ENCODE results near the gene TSSC4.
A peak's percentile ranks its signal among the peaks of the same experiment; 100 is the strongest.

TSSC4 gene

GRCh38 chr11:2368178-2368850 lies 32.2 kb upstream of the TSSC4 start:
- H3K27ac ChIP-seq = no peak overlapping the region

GRCh38 chr11:2368851-2369180 lies 31.7 kb upstream of the TSSC4 start:
- H3K27ac ChIP-seq = no peak overlapping the region
- DNase-seq (ENCODE audit: low read depth, low spot score) = no peak

More at GRCh38 chr11:2368178-2368850, 32.2 kb upstream of the TSSC4 start:
- no peak for DNase-seq (ENCODE audit: low read depth, low spot score)

DNA sequence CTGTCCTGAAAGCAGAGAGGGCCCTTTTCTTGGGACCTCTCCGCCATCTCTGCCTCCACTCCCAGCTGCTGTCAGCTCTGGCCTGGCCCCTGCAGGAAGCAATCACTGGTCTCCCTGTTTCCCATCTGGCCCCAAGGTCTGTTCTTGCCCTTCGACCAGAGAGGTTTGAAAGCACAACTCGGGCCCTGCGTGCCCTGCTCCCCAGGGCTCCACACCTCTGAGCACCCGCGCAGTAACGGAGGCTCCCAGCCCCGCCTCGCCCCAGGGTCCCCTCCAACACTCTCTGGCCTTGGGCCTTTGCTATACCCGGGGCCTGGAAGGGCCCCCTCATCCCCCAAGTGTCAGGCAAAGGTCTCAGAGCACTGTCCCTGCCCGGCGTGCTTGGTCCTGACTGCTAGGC lies 31.2 kb upstream of the TSSC4 start:
- DNase-seq (ENCODE audit: low read depth, low spot score) = no peak

GRCh38 chr11:2369896-2370295 lies 30.7 kb upstream of the TSSC4 start:
- DNase-seq (ENCODE audit: low read depth, low spot score) = no peak
- no peak overlapping the region for H3K27ac ChIP-seq

More for the DNA sequence above, 31.2 kb upstream of the TSSC4 start:
- H3K27ac ChIP-seq = no peak overlapping the region

GRCh38 chr11:2374456-2375201 lies 25.9 kb upstream of the TSSC4 start:
- DNase-seq (ENCODE audit: low read depth, low spot score) = no peak

GRCh38 chr11:2375341-2375853 lies 25.2 kb upstream of the TSSC4 start:
- no peak for DNase-seq (ENCODE audit: low read depth, low spot score)
- H3K27ac ChIP-seq = no peak overlapping the region

More at GRCh38 chr11:2374456-2375201, 25.9 kb upstream of the TSSC4 start:
- no peak overlapping the region for H3K27ac ChIP-seq

- DNase-seq (ENCODE audit: low read depth, low spot score) = no peak
- no peak overlapping the region for H3K27ac ChIP-seq
These were observed 24.5 kb upstream of the TSSC4 start for GRCh38 chr11:2375964-2376551.

GRCh38 chr11:2376751-2377451 lies 23.6 kb upstream of the TSSC4 start, which contains the start of gene CD81:
TSS of gene CD81 (plus strand) at chr11:2377310. CDS start at chr11:2377550, 240 bp downstream.
- no peak for DNase-seq (ENCODE audit: low read depth, low spot score)
- peak within 1 kb of the TSS; percentile 57 for H3K27ac ChIP-seq

- DNase-seq (ENCODE audit: low read depth, low spot score) = no peak
- peak overlapping the region; percentile 57 for H3K27ac ChIP-seq
These were observed 22.8 kb upstream of the TSSC4 start for GRCh38 chr11:2377511-2378443.

DNA sequence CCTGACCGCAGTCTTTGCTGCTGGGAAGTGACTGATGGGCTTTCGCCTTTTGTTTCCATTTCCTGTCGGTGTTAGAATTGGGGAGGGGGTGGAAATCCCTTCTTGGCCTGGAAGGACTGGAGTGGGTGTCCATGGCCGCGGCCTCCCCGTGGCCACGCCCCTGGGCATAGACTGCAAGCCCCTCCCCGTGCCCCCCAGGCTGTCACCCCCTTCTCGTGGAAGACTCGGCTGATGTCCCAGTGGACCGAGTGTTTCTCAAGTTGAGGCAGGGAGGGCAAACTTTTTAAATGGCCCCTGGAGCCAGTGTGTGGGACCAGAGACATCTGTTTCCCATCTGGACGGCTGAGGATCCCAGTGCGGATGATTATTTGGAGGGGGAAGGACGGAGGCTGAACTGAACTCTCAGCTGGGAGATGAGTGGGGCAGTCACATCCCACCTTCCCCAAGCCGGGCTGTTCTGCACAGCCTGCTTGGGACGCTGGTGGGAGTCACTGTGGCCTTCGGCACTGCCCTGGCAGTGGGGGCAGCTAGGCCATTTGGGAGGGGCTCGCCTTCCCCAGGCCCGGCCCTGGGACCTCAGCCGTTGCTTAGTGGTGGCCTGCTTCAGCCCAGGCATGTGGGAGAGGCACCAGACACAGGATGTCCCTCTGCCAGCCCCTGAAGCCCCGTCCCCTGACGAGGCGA lies 21.9 kb upstream of the TSSC4 start:
- peak overlapping the region; percentile 57 for H3K27ac ChIP-seq
- DNase-seq (ENCODE audit: low read depth, low spot score) = no peak

DNA sequence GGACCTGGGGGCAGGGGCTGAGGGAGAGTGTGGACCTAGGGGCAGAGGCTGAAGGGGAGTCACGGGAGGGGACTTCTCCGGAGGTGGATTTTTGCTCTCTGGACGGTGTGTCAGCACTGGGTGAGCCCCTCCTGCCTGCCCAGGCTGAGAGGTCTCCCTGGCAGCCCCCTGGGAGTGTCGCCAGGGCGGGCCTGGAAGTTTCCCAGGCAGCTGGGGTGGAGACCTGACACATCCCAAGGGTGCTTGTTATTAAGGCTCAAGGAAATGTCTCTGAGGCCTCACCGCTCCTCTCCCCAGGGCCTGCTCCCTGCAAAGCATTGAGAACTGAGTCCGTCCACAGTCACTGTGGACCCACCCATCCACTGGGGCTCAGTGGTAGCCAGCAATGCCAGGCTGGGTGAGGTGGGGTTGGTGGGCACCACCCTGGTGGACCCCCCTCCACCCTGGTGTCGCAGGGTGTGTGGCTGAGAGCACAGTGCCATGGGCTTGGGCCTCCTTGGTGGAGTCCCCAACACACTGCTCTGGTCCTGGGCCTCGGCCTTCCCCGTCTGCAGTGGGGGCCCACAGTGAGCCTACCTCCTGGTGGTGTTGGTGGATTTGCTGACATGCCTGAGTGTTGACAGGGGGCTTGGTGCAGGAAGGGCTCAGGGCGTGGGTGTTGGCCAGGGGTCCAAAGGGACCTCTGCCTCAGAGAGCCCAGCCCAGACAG lies 20.9 kb upstream of the TSSC4 start:
- H3K27ac ChIP-seq = no peak overlapping the region
- no peak for DNase-seq (ENCODE audit: low read depth, low spot score)

DNA sequence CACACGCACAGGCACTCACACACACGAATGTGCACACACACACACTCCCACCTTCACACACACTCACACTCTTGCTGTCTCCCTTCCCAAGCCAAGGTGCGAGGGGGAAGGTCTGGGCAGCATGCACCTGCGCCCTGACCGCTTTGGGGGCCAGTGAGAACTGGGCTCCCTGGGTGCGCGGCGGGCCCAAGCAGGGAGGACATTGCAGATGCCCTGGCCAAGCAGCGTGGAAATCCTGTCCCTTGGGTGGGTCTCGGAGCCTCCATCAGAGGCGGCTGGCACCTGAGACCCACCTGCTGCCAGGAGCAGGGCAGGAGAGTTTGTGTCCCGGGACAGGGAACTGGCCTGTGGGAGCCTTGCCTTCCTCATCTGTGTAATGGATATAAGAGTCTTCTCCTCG lies 20.2 kb upstream of the TSSC4 start:
- DNase-seq (ENCODE audit: low read depth, low spot score) = no peak
- H3K27ac ChIP-seq = no peak overlapping the region

DNA sequence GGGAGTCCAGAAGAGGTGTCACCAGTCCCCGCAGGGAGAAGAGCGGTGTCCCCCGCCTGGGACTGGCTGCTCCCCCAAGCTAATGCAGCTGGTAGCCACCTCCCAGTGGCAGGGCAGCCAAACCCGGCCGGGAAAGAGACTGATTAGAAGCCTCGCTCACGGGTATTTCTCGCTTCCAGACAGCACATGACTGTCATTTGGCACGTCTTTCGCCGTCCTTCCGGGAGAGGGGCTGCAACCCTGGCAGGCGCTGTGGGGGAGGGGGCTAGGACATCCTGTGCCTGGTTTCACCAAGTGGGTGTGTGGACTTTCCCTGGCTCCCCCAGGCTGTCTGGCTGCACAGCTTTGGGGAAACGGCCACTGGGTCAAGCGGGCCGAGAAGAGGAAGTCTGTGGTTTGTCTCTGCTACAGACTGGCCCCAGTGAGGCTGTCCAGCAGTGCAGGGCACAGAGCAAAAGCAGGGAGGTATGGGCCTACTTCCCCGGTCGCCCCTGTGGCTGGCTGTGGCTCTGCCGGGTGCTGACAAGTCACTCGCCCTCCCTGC lies 19.7 kb upstream of the TSSC4 start:
- H3K27ac ChIP-seq = no peak overlapping the region
- no peak for DNase-seq (ENCODE audit: low read depth, low spot score)

- peak overlapping the region; percentile 77 for H3K27ac ChIP-seq
- DNase-seq (ENCODE audit: low read depth, low spot score) = no peak
These were observed 18.9 kb upstream of the TSSC4 start for GRCh38 chr11:2381494-2382128.

GRCh38 chr11:2382129-2382517 lies 18.4 kb upstream of the TSSC4 start:
- no peak for DNase-seq (ENCODE audit: low read depth, low spot score)
- peak overlapping the region; percentile 77 for H3K27ac ChIP-seq

DNA sequence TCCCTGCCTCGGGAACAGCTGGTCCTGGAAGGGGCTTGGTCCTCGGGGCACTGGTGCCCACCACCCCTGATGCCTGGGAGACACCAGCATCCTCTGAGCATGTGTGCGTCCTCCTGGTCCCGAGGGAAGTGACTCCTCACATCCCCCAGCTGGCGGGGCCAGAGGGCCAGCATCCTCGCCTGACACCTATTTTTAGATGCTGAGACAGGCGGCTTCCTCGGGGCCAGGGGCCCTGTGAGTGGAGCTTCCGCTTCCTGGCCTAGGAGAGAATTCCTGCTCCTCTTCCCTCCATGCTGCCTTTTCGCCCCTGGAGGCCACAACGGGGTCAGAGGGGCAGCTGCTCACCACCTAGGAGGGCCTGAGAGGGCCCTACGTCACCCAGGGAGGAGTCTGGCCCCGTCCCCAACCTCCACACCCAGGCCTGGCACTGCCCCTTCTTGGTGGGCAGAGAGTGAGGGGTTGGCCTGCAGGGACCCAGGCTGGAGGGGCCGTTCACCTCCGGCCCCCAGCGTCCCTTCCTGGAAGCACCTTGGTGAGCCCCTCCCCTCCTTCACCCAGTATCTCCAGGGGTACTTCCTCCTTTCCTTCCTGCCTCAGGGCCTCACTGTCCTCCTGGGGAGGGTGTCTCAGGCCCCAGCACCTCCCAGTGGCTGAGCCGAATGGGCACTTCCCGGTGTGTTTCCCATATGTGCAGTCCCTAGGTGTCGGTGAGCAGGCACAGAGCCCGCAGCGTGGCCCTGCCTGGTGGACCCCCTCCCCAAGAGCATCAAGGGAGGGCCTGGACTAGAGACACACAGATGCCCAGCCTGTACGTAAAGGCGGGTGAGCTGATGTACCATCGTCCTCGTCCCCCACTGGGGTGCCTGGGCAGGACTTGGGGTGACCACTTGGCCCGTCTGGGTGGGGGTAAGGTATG lies 17.4 kb upstream of the TSSC4 start:
- H3K27ac ChIP-seq = peak overlapping the region; percentile 77
- no peak for DNase-seq (ENCODE audit: low read depth, low spot score)
